NB4 (cell line): Measurements from ENCODE around the gene ZNF362.

Experiments
- DNase-seq: peaks from one replicate; pipeline ENCODE4 v3.0.0; 2010; ENCODE audit warnings: low read depth
- H3K4me3 ChIP-seq: one replicate; pipeline ENCODE4 v1.5.1; 2011; ENCODE audit warnings: mild to moderate bottlenecking, low read depth, low read length, moderate library complexity
- CTCF ChIP-seq: IDR thresholded peaks from one replicate; pipeline ENCODE4 v1.5.1; 2012; ENCODE audit warnings: low read depth, low read length
- MAX ChIP-seq: IDR thresholded peaks from 2 replicates; pipeline ENCODE4 v1.6.1; 2011; ENCODE audit warnings: low read depth, low read length
- MYC ChIP-seq: IDR thresholded peaks from 2 replicates; pipeline ENCODE4 v1.6.1; 2011; ENCODE audit warnings: low read depth, low read length
- POLR2A ChIP-seq: IDR thresholded peaks from 2 replicates; pipeline ENCODE4 v1.6.1; 2011; ENCODE audit warnings: mild to moderate bottlenecking; ENCODE audit not compliant: insufficient read length; ENCODE audit errors: extremely low read depth

Gene ZNF362

GRCh38 chr1:33276573-33277298, 20.4 kb downstream of the ZNF362 start:
- H3K4me3 ChIP-seq = no peak overlapping the region
- no peak for TF ChIP-seq CTCF
- no peak for TF ChIP-seq POLR2A
- no peak for TF ChIP-seq MYC
- no peak for TF ChIP-seq MAX
- DNase-seq = no peak

- TF ChIP-seq MAX = no peak
- no peak for TF ChIP-seq MYC
- no peak for TF ChIP-seq CTCF
- no peak for TF ChIP-seq POLR2A
- H3K4me3 ChIP-seq = no peak overlapping the region
- DNase-seq = no peak
Measured at GRCh38 chr1:33277488-33278084, 21.3 kb downstream of the ZNF362 start.

GRCh38 chr1:33280091-33280661, 23.9 kb downstream of the ZNF362 start:
- no peak for DNase-seq
- TF ChIP-seq MYC (no peak), CTCF (no peak), MAX (no peak), POLR2A (no peak)
- H3K4me3 ChIP-seq = no peak overlapping the region

- no peak for TF ChIP-seq CTCF
- TF ChIP-seq MYC = no peak
- TF ChIP-seq MAX = no peak
- TF ChIP-seq POLR2A = no peak
- H3K4me3 ChIP-seq = no peak overlapping the region
- no peak for DNase-seq
Measured at GRCh38 chr1:33281554-33282303, 25.4 kb downstream of the ZNF362 start.

- no peak overlapping the region for H3K4me3 ChIP-seq
- TF ChIP-seq MYC = no peak
- no peak for TF ChIP-seq POLR2A
- TF ChIP-seq MAX = no peak
- DNase-seq = no peak
Measured at GRCh38 chr1:33282791-33283190, 26.5 kb downstream of the ZNF362 start.
